Uterus (tissue), 2 donors: ENCODE data around the gene SLC25A21.
"Not testable (repeated sequence)": the region's sequence is repeated elsewhere in the genome, so short reads cannot be mapped to it uniquely, and the experiment has no call there.

ENCODE experiments used
- POLR2A ChIP-seq, 2 donors: fragments of 450-650 bp; IDR thresholded peaks; one replicate each; pipeline ENCODE4 v1.6.1; 2016; ENCODE audit warnings: antibody characterized with exemption in 2 of 2, mild to moderate bottlenecking in 1 of 2, moderate library complexity in 1 of 2
- TF ChIP-seq, protein P1 (sequence below), 4 experiments: fragments of 200-600 bp in 2 of 4; fragments of 450-650 bp in 2 of 4; sonication (generic) in 2 of 4; IDR thresholded peaks; one replicate each; pipeline ENCODE4 v1.5.1; 2016 to 2019; ENCODE audit warnings: antibody characterized with exemption in 4 of 4, mild to moderate bottlenecking in 2 of 4, moderate library complexity in 1 of 4

GRCh38 chr14:36896300-36896699 is 276.1 kb downstream of the SLC25A21 start:
- TF ChIP-seq POLR2A (IDR thresholded peaks at IDR 0.05), result not testable (repeated sequence)
- TF ChIP-seq, protein P1, sequence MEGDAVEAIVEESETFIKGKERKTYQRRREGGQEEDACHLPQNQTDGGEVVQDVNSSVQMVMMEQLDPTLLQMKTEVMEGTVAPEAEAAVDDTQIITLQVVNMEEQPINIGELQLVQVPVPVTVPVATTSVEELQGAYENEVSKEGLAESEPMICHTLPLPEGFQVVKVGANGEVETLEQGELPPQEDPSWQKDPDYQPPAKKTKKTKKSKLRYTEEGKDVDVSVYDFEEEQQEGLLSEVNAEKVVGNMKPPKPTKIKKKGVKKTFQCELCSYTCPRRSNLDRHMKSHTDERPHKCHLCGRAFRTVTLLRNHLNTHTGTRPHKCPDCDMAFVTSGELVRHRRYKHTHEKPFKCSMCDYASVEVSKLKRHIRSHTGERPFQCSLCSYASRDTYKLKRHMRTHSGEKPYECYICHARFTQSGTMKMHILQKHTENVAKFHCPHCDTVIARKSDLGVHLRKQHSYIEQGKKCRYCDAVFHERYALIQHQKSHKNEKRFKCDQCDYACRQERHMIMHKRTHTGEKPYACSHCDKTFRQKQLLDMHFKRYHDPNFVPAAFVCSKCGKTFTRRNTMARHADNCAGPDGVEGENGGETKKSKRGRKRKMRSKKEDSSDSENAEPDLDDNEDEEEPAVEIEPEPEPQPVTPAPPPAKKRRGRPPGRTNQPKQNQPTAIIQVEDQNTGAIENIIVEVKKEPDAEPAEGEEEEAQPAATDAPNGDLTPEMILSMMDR (IDR thresholded peaks at IDR 0.05), result not testable (repeated sequence)
